ENCODE data around the gene TRAK1.

DNA sequence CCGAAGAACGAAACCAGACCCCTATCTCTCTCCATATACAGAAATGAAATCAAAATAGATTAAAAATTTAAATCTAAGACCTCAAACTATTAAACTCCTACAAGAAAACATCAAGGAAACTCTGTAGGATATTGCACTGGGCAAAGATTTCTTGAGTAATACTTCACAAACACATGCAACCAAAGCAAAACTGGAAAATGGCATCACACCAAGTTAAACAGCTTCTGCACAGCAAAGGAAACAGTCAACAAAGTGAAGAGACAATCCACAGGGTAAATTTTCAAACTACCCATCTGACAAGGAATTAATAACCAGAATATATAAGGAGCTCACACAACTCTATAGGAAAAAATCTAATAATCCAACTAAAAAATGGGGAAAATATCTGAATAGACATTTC lies 145.5 kb downstream of the TRAK1 start:
- TF ChIP-seq EZH2 (optimal IDR thresholded peaks at IDR 0.05; ENCODE audit: low read depth, low read length) (no peak), EZH2phosphoT487 (IDR thresholded peaks at IDR 0.05; ENCODE audit: low read length) (no peak)
- TF ChIP-seq, protein P1, sequence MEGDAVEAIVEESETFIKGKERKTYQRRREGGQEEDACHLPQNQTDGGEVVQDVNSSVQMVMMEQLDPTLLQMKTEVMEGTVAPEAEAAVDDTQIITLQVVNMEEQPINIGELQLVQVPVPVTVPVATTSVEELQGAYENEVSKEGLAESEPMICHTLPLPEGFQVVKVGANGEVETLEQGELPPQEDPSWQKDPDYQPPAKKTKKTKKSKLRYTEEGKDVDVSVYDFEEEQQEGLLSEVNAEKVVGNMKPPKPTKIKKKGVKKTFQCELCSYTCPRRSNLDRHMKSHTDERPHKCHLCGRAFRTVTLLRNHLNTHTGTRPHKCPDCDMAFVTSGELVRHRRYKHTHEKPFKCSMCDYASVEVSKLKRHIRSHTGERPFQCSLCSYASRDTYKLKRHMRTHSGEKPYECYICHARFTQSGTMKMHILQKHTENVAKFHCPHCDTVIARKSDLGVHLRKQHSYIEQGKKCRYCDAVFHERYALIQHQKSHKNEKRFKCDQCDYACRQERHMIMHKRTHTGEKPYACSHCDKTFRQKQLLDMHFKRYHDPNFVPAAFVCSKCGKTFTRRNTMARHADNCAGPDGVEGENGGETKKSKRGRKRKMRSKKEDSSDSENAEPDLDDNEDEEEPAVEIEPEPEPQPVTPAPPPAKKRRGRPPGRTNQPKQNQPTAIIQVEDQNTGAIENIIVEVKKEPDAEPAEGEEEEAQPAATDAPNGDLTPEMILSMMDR (IDR thresholded peaks at IDR 0.05; ENCODE audit: low read length) = no peak

Measured in MM.1S (cell line).